ENCODE measurements around the gene PPP1R18.

The PPP1R18 gene

GRCh38 chr6:30688569-30688968, 2.1 kb upstream of the PPP1R18 start:
- TF ChIP-seq CTCF (IDR thresholded peaks at IDR 0.05) = no peak
- no peak for TF ChIP-seq ZFX (IDR thresholded peaks at IDR 0.05; ENCODE audit: borderline replicate concordance)
- H3K27ac ChIP-seq = peak overlapping the region; percentile 87

GRCh38 chr6:30687659-30688431, 1.4 kb upstream of the PPP1R18 start:
- no peak for TF ChIP-seq CTCF (IDR thresholded peaks at IDR 0.05)
- no peak for TF ChIP-seq ZFX (IDR thresholded peaks at IDR 0.05; ENCODE audit: borderline replicate concordance)
- H3K27ac ChIP-seq = peak overlapping the region; percentile 87

GRCh38 chr6:30686908-30687658, 638 bp upstream of the PPP1R18 start:
- no peak for TF ChIP-seq CTCF (IDR thresholded peaks at IDR 0.05)
- TF ChIP-seq ZFX (IDR thresholded peaks at IDR 0.05; ENCODE audit: borderline replicate concordance) = no peak
- peak overlapping the region; percentile 87 for H3K27ac ChIP-seq

- TF ChIP-seq CTCF (IDR thresholded peaks at IDR 0.05) (no peak), ZFX (IDR thresholded peaks at IDR 0.05; ENCODE audit: borderline replicate concordance) (no peak)
Observed at GRCh38 chr6:30685157-30686008, 1.1 kb downstream of the PPP1R18 start.

GRCh38 chr6:30684386-30685156, 1.9 kb downstream of the PPP1R18 start:
- no peak for TF ChIP-seq CTCF (IDR thresholded peaks at IDR 0.05)
- TF ChIP-seq ZFX (IDR thresholded peaks at IDR 0.05; ENCODE audit: borderline replicate concordance) = no peak
- no peak overlapping the region for H3K27ac ChIP-seq

More at GRCh38 chr6:30685157-30686008, 1.1 kb downstream of the PPP1R18 start:
- no peak overlapping the region; the same call in 1 of the 2 replicates for H3K27ac ChIP-seq

GRCh38 chr6:30683980-30684338, 2.5 kb downstream of the PPP1R18 start:
- H3K27ac ChIP-seq = no peak overlapping the region

More at GRCh38 chr6:30683980-30684338, 2.5 kb downstream of the PPP1R18 start:
- TF ChIP-seq CTCF (IDR thresholded peaks at IDR 0.05) = no peak
- no peak for TF ChIP-seq ZFX (IDR thresholded peaks at IDR 0.05; ENCODE audit: borderline replicate concordance)
